NCI-H1417 treated with DMSO at 0.1 percent for 48 hours (cell line): ENCODE results near the gene BCAN.
"Not testable (repeated sequence)": the region's sequence is repeated elsewhere in the genome, so short reads cannot be mapped to it uniquely, and the experiment has no call there.

Source experiments
- DNase-seq: peaks from one replicate; lab custom pipeline; 2025; lab: John Stamatoyannopoulos, UW

The BCAN gene

GRCh38 chr1:156618853-156619581 is 22.9 kb upstream of the BCAN start, which contains the start of gene HAPLN2:
TSS of gene HAPLN2 (plus strand) at chr1:156619415. CDS start at chr1:156623491, 4,076 bp downstream.
- no peak for DNase-seq

GRCh38 chr1:156619582-156619955 is 22.3 kb upstream of the BCAN start:
- DNase-seq = no peak

GRCh38 chr1:156622581-156623297 is 19.2 kb upstream of the BCAN start:
- no peak for DNase-seq

- DNase-seq = no peak
Observed at GRCh38 chr1:156623946-156624813, 17.7 kb upstream of the BCAN start.

- no peak for DNase-seq
Observed at GRCh38 chr1:156624814-156625435, 17.0 kb upstream of the BCAN start.

- DNase-seq = no peak
Observed at GRCh38 chr1:156625436-156626078, 16.4 kb upstream of the BCAN start.

- DNase-seq = no peak
Observed at GRCh38 chr1:156626079-156626438, 15.9 kb upstream of the BCAN start.

- DNase-seq = no peak
Observed at GRCh38 chr1:156627313-156627880, 14.5 kb upstream of the BCAN start.

- no peak for DNase-seq
Observed at GRCh38 chr1:156629823-156630449, 12.0 kb upstream of the BCAN start.

- DNase-seq = not testable (repeated sequence)
Observed at GRCh38 chr1:156631152-156631551, 10.8 kb upstream of the BCAN start.

- no peak for DNase-seq
Observed at GRCh38 chr1:156632355-156632754, 9.6 kb upstream of the BCAN start.

- DNase-seq = no peak
Observed at GRCh38 chr1:156638189-156638985, 3.5 kb upstream of the BCAN start.

- no peak for DNase-seq
Observed at GRCh38 chr1:156639601-156640101, 2.3 kb upstream of the BCAN start.

- DNase-seq = no peak
Observed at GRCh38 chr1:156640842-156641706, 843 bp upstream of the BCAN start.

GRCh38 chr1:156642265-156643048 is 540 bp downstream of the BCAN start:
- no peak for DNase-seq

- DNase-seq = no peak
Observed at GRCh38 chr1:156643049-156643777, 1.3 kb downstream of the BCAN start.

GRCh38 chr1:156643778-156644092 is 1.8 kb downstream of the BCAN start:
- DNase-seq = no peak
